EL (cell line): ENCODE results near the gene SLC38A3.
"Not testable (repeated sequence)": the region's sequence is repeated elsewhere in the genome, so short reads cannot be mapped to it uniquely, and the experiment has no call there.

Source experiments
- DNase-seq: peaks from one replicate; pipeline ENCODE4 v3.0.0-alpha.2; 2016

Gene SLC38A3

GRCh38 chr3:50256978-50257890, 52.2 kb downstream of the SLC38A3 start:
- DNase-seq, result no peak

- DNase-seq, result no peak
These were observed 53.1 kb downstream of the SLC38A3 start for GRCh38 chr3:50258029-50258680.

GRCh38 chr3:50258979-50259378, 53.9 kb downstream of the SLC38A3 start:
- DNase-seq, result no peak

- no peak for DNase-seq
These were observed 54.5 kb downstream of the SLC38A3 start for GRCh38 chr3:50259432-50260026.

GRCh38 chr3:50260027-50260941, 55.2 kb downstream of the SLC38A3 start:
- peak; percentile 91 for DNase-seq

- DNase-seq, result no peak
These were observed 55.9 kb downstream of the SLC38A3 start for GRCh38 chr3:50260942-50261441.

- DNase-seq, result no peak
These were observed 56.4 kb downstream of the SLC38A3 start for GRCh38 chr3:50261505-50261904.

GRCh38 chr3:50262200-50262599, 57.1 kb downstream of the SLC38A3 start:
- not testable (repeated sequence) for DNase-seq

- no peak for DNase-seq
These were observed 57.7 kb downstream of the SLC38A3 start for GRCh38 chr3:50262778-50263177.

GRCh38 chr3:50263478-50264382, 58.7 kb downstream of the SLC38A3 start:
- no peak for DNase-seq

- peak; percentile 98 for DNase-seq
These were observed 59.4 kb downstream of the SLC38A3 start for GRCh38 chr3:50264383-50264963.

GRCh38 chr3:50264964-50265485, 60.0 kb downstream of the SLC38A3 start:
- no peak for DNase-seq

- no peak for DNase-seq
These were observed 60.5 kb downstream of the SLC38A3 start for GRCh38 chr3:50265571-50265970.

- no peak for DNase-seq
These were observed 60.9 kb downstream of the SLC38A3 start for GRCh38 chr3:50266017-50266416.

GRCh38 chr3:50266836-50267235, 61.8 kb downstream of the SLC38A3 start:
- DNase-seq, result no peak

- DNase-seq, result no peak
These were observed 62.3 kb downstream of the SLC38A3 start for GRCh38 chr3:50267280-50267913.

- DNase-seq, result no peak
These were observed 63.2 kb downstream of the SLC38A3 start for GRCh38 chr3:50268276-50268675.

- DNase-seq, result peak; percentile 89
These were observed 63.8 kb downstream of the SLC38A3 start, which contains the start of gene SEMA3B for GRCh38 chr3:50268703-50269451. Gene SEMA3B (plus strand): TSS chr3:50269147. CDS start chr3:50269241, 94 bp downstream.

- no peak for DNase-seq
These were observed 64.4 kb downstream of the SLC38A3 start for GRCh38 chr3:50269460-50269859.
